Naive thymus-derived CD8-positive, alpha-beta T cell (primary cell): Measurements from ENCODE around the gene DBN1. TPM values are rescaled to one million over a fixed set of nuclear protein-coding genes. Genes with fewer than 3 reads are reported as not detected.
A peak's percentile ranks its signal among the peaks of the same experiment; 100 is the strongest.

Source experiments
- ATAC-seq, 2 donors: fragments of 150-1000 bp; cut with Tn5 transposase in 1 of 2; sonication (Bioruptor Pico), chemical (Tn5 transposase) in 1 of 2; 1 replicate in 1 of 2; 2 replicates in 1 of 2; pipeline ENCODE4 v1.10.0; 2021; ENCODE audit warnings: mild to moderate bottlenecking in 2 of 2, moderate library complexity in 2 of 2
- POLR2A ChIA-PET: fragments of 350-600 bp; sonication (Branson Sonifier 250); formaldehyde crosslinking; loops from one replicate; lab custom pipeline; 2021; ENCODE audit warnings: antibody characterized with exemption; lab: Charles Lee
- DNase-seq, 10 donors: peaks; one replicate each; pipeline versions ENCODE4 v3.0.0 to v3.0.0-alpha.2; 2020 to 2022
- H3K27ac Mint-ChIP-seq, 10 donors: one replicate each; pipeline ENCODE4 v1.8.0; 2020 to 2022; ENCODE audit warnings: mild to moderate bottlenecking in 10 of 10, mixed read lengths in 10 of 10, moderate library complexity in 4 of 10, inconsistent platforms in 1 of 10
- H3K27me3 Mint-ChIP-seq, 5 donors: one replicate each; pipeline ENCODE4 v1.8.0; 2021 to 2022; ENCODE audit warnings: mixed read lengths in 5 of 5
- H3K36me3 Mint-ChIP-seq, 3 donors: one replicate each; pipeline ENCODE4 v1.8.0; 2020 to 2022; ENCODE audit warnings: mixed read lengths in 3 of 3, mild to moderate bottlenecking in 2 of 3, inconsistent platforms in 1 of 3
- H3K4me1 Mint-ChIP-seq, 4 donors: one replicate each; pipeline ENCODE4 v1.8.0; 2021 to 2022; ENCODE audit warnings: mixed read lengths in 4 of 4
- H3K4me3 Mint-ChIP-seq, 10 donors: one replicate each; pipeline ENCODE4 v1.8.0; 2020 to 2022; ENCODE audit warnings: mild to moderate bottlenecking in 10 of 10, mixed read lengths in 10 of 10, moderate library complexity in 6 of 10, inconsistent platforms in 1 of 10
- H3K9me3 Mint-ChIP-seq, 9 donors: one replicate each; pipeline ENCODE4 v1.8.0; 2020 to 2022; ENCODE audit warnings: mixed read lengths in 9 of 9, mild to moderate bottlenecking in 3 of 9, inconsistent platforms in 1 of 9, moderate library complexity in 1 of 9
- polyA plus RNA-seq, 3 donors: library from polyadenylated mRNA; unstranded; fragments of 300-500 nt; fragmentation: Illumina TruSeq; gene quantifications; one replicate each; pipeline ENCODE4 v1.2.3, GENCODE V29; 2021
- total RNA-seq, 8 experiments: library from RNA in 2 of 8; stranded (reverse) in 2 of 8; gene quantifications; one replicate each; pipeline ENCODE4 v1.2.3 and lab custom pipeline; 2021 to 2026

The DBN1 gene
- total and polyA plus RNA-seq, 5 experiments from 2014 or later: 20.5 to 62.9 (median 25.3) TPM

- DNase-seq: no peak
- no peak for ATAC-seq
- no peaks in the 10 kb centered on the region for H3K36me3 Mint-ChIP-seq
- peak overlapping the region; percentile 5 to 92 (median 68) for H3K27ac Mint-ChIP-seq
- H3K9me3 Mint-ChIP-seq: no peaks in the 10 kb centered on the region
- peaks cover 35 to 68% (median 59%) of the 10 kb centered on the region in 4 donors for H3K4me1 Mint-ChIP-seq
- peak overlapping the region in 6 of 10 donors; percentile 21 to 86 (median 62) for H3K4me3 Mint-ChIP-seq
- POLR2A ChIA-PET: interaction anchor here (0.8 to 1.8 kb wide), 6 partner anchors 17 to 74 kb away, joined by 3 to 5 read pairs (median 4); partner anchors contain the start of gene PDLIM7
- no peaks in the 10 kb centered on the region for H3K27me3 Mint-ChIP-seq
Observed at GRCh38 chr5:177476531-177477233, 3.2 kb upstream of the DBN1 start.

GRCh38 chr5:177475563-177476427 lies 2.4 kb upstream of the DBN1 start:
- H3K36me3 Mint-ChIP-seq: no peaks in the 10 kb centered on the region
- ATAC-seq (no peak), DNase-seq (no peak)
- peaks cover 35 to 74% (median 68%) of the 10 kb centered on the region in 4 donors for H3K4me1 Mint-ChIP-seq
- H3K4me3 Mint-ChIP-seq: peak overlapping the region in 9 of 10 donors; percentile 12 to 86 (median 64)
- H3K27ac Mint-ChIP-seq: peak overlapping the region; percentile 57 to 94 (median 82)
- POLR2A ChIA-PET: interaction anchor here (0.6 to 1.4 kb wide), 9 partner anchors 11 to 174 kb away, joined by 3 to 13 read pairs (median 4); partner anchors contain the start of gene PDLIM7
- H3K27me3 Mint-ChIP-seq: no peaks in the 10 kb centered on the region
- no peaks in the 10 kb centered on the region for H3K9me3 Mint-ChIP-seq

- peak overlapping the region; percentile 64 to 92 (median 84) for H3K4me3 Mint-ChIP-seq
- peaks cover 39 to 80% (median 73%) of the 10 kb centered on the region in 4 donors for H3K4me1 Mint-ChIP-seq
- POLR2A ChIA-PET: interaction anchor here (0.6 to 5.9 kb wide), 8 partner anchors 11 to 173 kb away, joined by 3 to 36 read pairs (median 6); partner anchors contain the start of genes DDX41 and PDLIM7
- ATAC-seq (no peak), DNase-seq (no peak)
- H3K36me3 Mint-ChIP-seq: no peaks in the 10 kb centered on the region
- H3K27ac Mint-ChIP-seq: peak overlapping the region in 9 of 10 donors; percentile 1 to 94 (median 75)
- H3K27me3 Mint-ChIP-seq: no peaks in the 10 kb centered on the region
- H3K9me3 Mint-ChIP-seq: no peaks in the 10 kb centered on the region
Observed at GRCh38 chr5:177474846-177475562, 1.6 kb upstream of the DBN1 start.

- Mint-ChIP-seq H3K4me1 (peaks cover 37 to 77% (median 65%) of the 10 kb centered on the region in 4 donors), H3K4me3 (peak overlapping the region; percentile 71 to 92 (median 84)), H3K9me3 (no peaks in the 10 kb centered on the region), H3K27me3 (no peaks in the 10 kb centered on the region), H3K36me3 (no peaks in the 10 kb centered on the region), H3K27ac (peak overlapping the region; percentile 31 to 94 (median 86))
- DNase-seq: no peak
- ATAC-seq: no peak
- POLR2A ChIA-PET: interaction anchor here (0.7 to 5.9 kb wide), 4 partner anchors 18 to 43 kb away, joined by 3 to 58 read pairs (median 20); partner anchors contain the start of genes DDX41, PDLIM7 and PRR7
Observed at GRCh38 chr5:177474002-177474476, 605 bp upstream of the DBN1 start.

GRCh38 chr5:177472460-177473442 lies 683 bp downstream of the DBN1 start:
- ATAC-seq: peak; percentile 60 to 72
- Mint-ChIP-seq H3K36me3 (peaks cover 0 to 7% (median 6%) of the 10 kb centered on the region in 3 donors), H3K4me1 (peaks cover 35 to 70% (median 57%) of the 10 kb centered on the region in 4 donors), H3K9me3 (no peaks in the 10 kb centered on the region), H3K27me3 (no peaks in the 10 kb centered on the region), H3K27ac (peak overlapping the region in 9 of 10 donors; percentile 60 to 95 (median 86)), H3K4me3 (peak overlapping the region; percentile 75 to 92 (median 86))
- DNase-seq: peak; percentile 57 to 84 (median 66)
- POLR2A ChIA-PET: interaction anchor here (0.6 to 5.9 kb wide), 15 partner anchors 8 to 163 kb away, joined by 3 to 58 read pairs (median 5); partner anchors contain the start of genes GRK6, LMAN2 and PDLIM7

GRCh38 chr5:177471610-177472356 lies 1.7 kb downstream of the DBN1 start:
- Mint-ChIP-seq H3K27ac (peak overlapping the region; percentile 63 to 95 (median 86)), H3K4me1 (peaks cover 34 to 68% (median 54%) of the 10 kb centered on the region in 4 donors)
- POLR2A ChIA-PET: interaction anchor here (0.6 to 5.9 kb wide), 19 partner anchors 8 to 162 kb away, joined by 3 to 58 read pairs (median 5); partner anchors contain the start of genes GRK6, LMAN2 and PDLIM7

GRCh38 chr5:177470759-177471536 lies 2.5 kb downstream of the DBN1 start:
- Mint-ChIP-seq H3K27ac (peak overlapping the region; percentile 80 to 95 (median 86)), H3K4me3 (peak overlapping the region; percentile 48 to 86 (median 79)), H3K36me3 (peaks cover 0 to 24% (median 14%) of the 10 kb centered on the region in 3 donors), H3K9me3 (no peaks in the 10 kb centered on the region), H3K27me3 (no peaks in the 10 kb centered on the region), H3K4me1 (peaks cover 30 to 60% (median 49%) of the 10 kb centered on the region in 4 donors)
- DNase-seq: no peak
- POLR2A ChIA-PET: interaction anchor here (1.0 to 5.9 kb wide), 13 partner anchors 8 to 161 kb away, joined by 3 to 58 read pairs (median 6); partner anchors contain the start of genes GRK6, LMAN2 and PDLIM7
- no peak for ATAC-seq

More at GRCh38 chr5:177471610-177472356, 1.7 kb downstream of the DBN1 start:
- no peaks in the 10 kb centered on the region for H3K27me3 Mint-ChIP-seq
- H3K4me3 Mint-ChIP-seq: peak overlapping the region; percentile 48 to 86 (median 79)
- peaks cover 0 to 16% (median 7%) of the 10 kb centered on the region in 3 donors for H3K36me3 Mint-ChIP-seq
- no peaks in the 10 kb centered on the region for H3K9me3 Mint-ChIP-seq
- DNase-seq (peak in 8 of 10 donors; percentile 30 to 87 (median 65)), ATAC-seq (peak; percentile 40 to 76)

- peak overlapping the region in 5 of 10 donors; percentile 5 to 86 (median 60) for H3K4me3 Mint-ChIP-seq
- H3K36me3 Mint-ChIP-seq: peaks cover 4 to 34% (median 24%) of the 10 kb centered on the region in 3 donors
- H3K27ac Mint-ChIP-seq: peak overlapping the region in 9 of 10 donors; percentile 47 to 95 (median 88)
- H3K27me3 Mint-ChIP-seq: no peaks in the 10 kb centered on the region
- peaks cover 0 to 3% (median 0%) of the 10 kb centered on the region in 9 donors for H3K9me3 Mint-ChIP-seq
- H3K4me1 Mint-ChIP-seq: peaks cover 23 to 50% (median 40%) of the 10 kb centered on the region in 4 donors
- POLR2A ChIA-PET: interaction anchor here (1.0 to 5.9 kb wide), 6 partner anchors 13 to 80 kb away, joined by 3 to 58 read pairs (median 8); partner anchors contain the start of gene PDLIM7
- DNase-seq (no peak), ATAC-seq (no peak)
Observed at GRCh38 chr5:177469750-177470525, 3.5 kb downstream of the DBN1 start.
